HepG2 (cell line): ENCODE measurements around the gene RHBDF2. TPM values are rescaled to one million over a fixed set of nuclear protein-coding genes. Genes with fewer than 3 reads are reported as not detected.

Source experiments
- ATAC-seq: fragments of 200-7000 bp; cut with Tn5 transposase; 3 replicates; pipeline ENCODE4 v1.9.1; 2020; ENCODE audit warnings: mild to moderate bottlenecking, moderate library complexity
- BruUV-seq: library from RNA; stranded (reverse); fragments of 400-500 nt; replicated peaks from 2 replicates; lab custom pipeline; 2021; lab: Mats Ljungman, UMichigan
- CTCF ChIA-PET: fragments of 300-600 bp; formaldehyde crosslinking; extraction: SDS; loops from one replicate; lab custom pipeline; 2021; ENCODE audit warnings: low total read pairs, inconsistent platforms, low intra/inter-chr PET ratio; lab: Yijun Ruan, JAX
- POLR2A ChIA-PET: fragments of 350-600 bp; sonication (Branson Sonifier 250); formaldehyde crosslinking; loops from one replicate; lab custom pipeline; 2020; ENCODE audit warnings: antibody characterized with exemption, inconsistent platforms; lab: Yijun Ruan, JAX
- DNase-seq: peaks from one replicate; pipeline ENCODE4 v3.0.0-alpha.2; 2015; ENCODE audit warnings: low spot score
- FAIRE-seq: peaks from 3 replicates; lab custom pipeline; 2011; peaks lifted over from hg19 to GRCh38; lab: Jason Lieb, UNC
- H2AFZ ChIP-seq: one replicate; pipeline ENCODE4 v1.6.1; 2011; ENCODE audit warnings: low read length, inconsistent platforms
- H3K27ac ChIP-seq: fragments of 300-600 bp; 3 replicates; pipeline ENCODE4 v1.8.0; 2011; ENCODE audit warnings: mixed run types, mild to moderate bottlenecking, mixed read lengths, low read length, inconsistent platforms; ENCODE audit not compliant: insufficient read depth; ENCODE audit errors: extremely low read length
- H3K27me3 ChIP-seq, 2 experiments: fragments of 200-600 bp in 1 of 2; 2 replicates in 1 of 2; 3 replicates in 1 of 2; pipeline versions ENCODE4 v1.6.0 to v1.8.0; 2011; ENCODE audit warnings: low read length in 2 of 2, mild to moderate bottlenecking in 2 of 2, moderate library complexity in 2 of 2, inconsistent platforms in 1 of 2; ENCODE audit not compliant: insufficient read depth in 2 of 2, control insufficient read depth in 1 of 2
- H3K36me3 ChIP-seq, 2 experiments: fragments of 200-600 bp in 1 of 2; replicated peaks in 1 of 2; 2 replicates in 1 of 2; 3 replicates in 1 of 2; pipeline versions ENCODE4 v1.5.1 to v1.8.0; 2011; ENCODE audit warnings: low read length in 2 of 2, inconsistent platforms in 1 of 2; ENCODE audit not compliant: insufficient read depth in 2 of 2, control insufficient read depth in 1 of 2
- H3K4me1 ChIP-seq: 2 replicates; pipeline ENCODE4 v1.5.1; 2012; ENCODE audit warnings: low read length, inconsistent platforms; ENCODE audit not compliant: insufficient read depth
- H3K4me2 ChIP-seq: 2 replicates; pipeline ENCODE4 v1.6.0; 2011; ENCODE audit warnings: low read depth, low read length, inconsistent platforms
- H3K4me3 ChIP-seq, 3 experiments: fragments of 200-600 bp in 1 of 3; sonication (generic), shearing (Covaris generic) in 1 of 3; replicated peaks in 1 of 3; 2 replicates each; pipeline ENCODE4 v1.5.1; 2011 to 2016; ENCODE audit warnings: low read length in 3 of 3, inconsistent platforms in 2 of 3, low read depth in 2 of 3, mild to moderate bottlenecking in 2 of 3, control low read depth in 1 of 3, mixed read lengths in 1 of 3; ENCODE audit not compliant: insufficient read depth in 1 of 3
- H3K79me2 ChIP-seq: one replicate; pipeline ENCODE4 v1.6.1; 2011; ENCODE audit warnings: low read length, inconsistent platforms; ENCODE audit not compliant: insufficient read depth
- H3K9ac ChIP-seq: 2 replicates; pipeline ENCODE4 v1.6.0; 2011; ENCODE audit warnings: mild to moderate bottlenecking, low read depth, low read length, inconsistent platforms; ENCODE audit not compliant: insufficient read depth
- H3K9me3 ChIP-seq: 2 replicates; pipeline ENCODE4 v1.5.1; 2012; ENCODE audit warnings: mild to moderate bottlenecking, low read length
- H4K20me1 ChIP-seq: 2 replicates; pipeline ENCODE4 v1.6.0; 2011; ENCODE audit warnings: inconsistent platforms, mild to moderate bottlenecking, low read length, moderate library complexity; ENCODE audit not compliant: insufficient read depth
- ATF2 ChIP-seq: sonication (generic); formaldehyde crosslinking; IDR thresholded peaks from 2 replicates; pipeline ENCODE4 v1.4.0; 2020; ENCODE audit warnings: missing genetic modification reagents
- HMGA1 ChIP-seq: sonication (generic); formaldehyde crosslinking; conservative IDR thresholded peaks from 2 replicates; pipeline ENCODE4 v1.4.0; 2020; ENCODE audit warnings: missing genetic modification reagents
- HNF1A ChIP-seq, 2 experiments: sonication (generic) in 1 of 2; formaldehyde crosslinking in 1 of 2; IDR thresholded peaks; 2 replicates each; pipeline versions ENCODE4 v1.4.0 to v1.6.1; 2016 to 2020; ENCODE audit warnings: borderline replicate concordance in 1 of 2, low read depth in 1 of 2, mild to moderate bottlenecking in 1 of 2, missing genetic modification reagents in 1 of 2
- RERE ChIP-seq: IDR thresholded peaks from 2 replicates; pipeline ENCODE4 v1.6.1; 2016; ENCODE audit warnings: low read depth, missing genetic modification reagents, missing compliant biosample characterization
- THAP8 ChIP-seq: sonication (generic); formaldehyde crosslinking; IDR thresholded peaks from 2 replicates; pipeline ENCODE4 v1.5.1; 2020; ENCODE audit warnings: missing genetic modification reagents, mild to moderate bottlenecking, borderline replicate concordance
- ZBTB4 ChIP-seq: sonication (generic); formaldehyde crosslinking; IDR thresholded peaks from 2 replicates; pipeline ENCODE4 v1.4.0; 2020; ENCODE audit warnings: missing genetic modification reagents, mild to moderate bottlenecking, borderline replicate concordance
- ZFP36L1 ChIP-seq: sonication (generic); formaldehyde crosslinking; IDR thresholded peaks from 2 replicates; pipeline ENCODE4 v1.8.0; 2022; ENCODE audit warnings: mild to moderate bottlenecking, missing genetic modification reagents, moderate library complexity
- WGBS: methylation state at CpG from one replicate; pipeline ENCODE4 v1.1.6; 2017; ENCODE audit warnings: low lambda C conversion rate; 5-methylcytosine and 5-hydroxymethylcytosine counted together
- in situ Hi-C: cut with HindIII; loops from 2 replicates; pipeline ENCODE4 v1.10.0; 2017; ENCODE audit warnings: low pct_unique_long_range_greater_than_20kb; ENCODE audit not compliant: extremely low pct_ligation_motif_present
- intact Hi-C: fragments of 100-400 bp; cut with micrococcal nuclease; formaldehyde crosslinking; loops from one replicate; pipeline ENCODE4 v1.10.0; 2022; ENCODE audit not compliant: unreplicated experiment
- polyA plus RNA-seq, 8 experiments: library from polyadenylated mRNA; depleted of rRNA in 3 of 8; stranded (reverse) in 7 of 8; unstranded in 1 of 8; fragments of >200 nt; fragmentation: Illumina TruSeq in 4 of 8; extraction: Trizol in 4 of 8; gene quantifications; 2 replicates each; pipeline versions ENCODE4 v1.2.1 to v1.2.3, GENCODE V29; 2011 to 2016; ENCODE audit warnings: low read depth in 4 of 8, missing spikeins in 1 of 8, mixed read lengths in 1 of 8; ENCODE audit not compliant: insufficient read depth in 1 of 8
- total RNA-seq, 5 experiments: library from RNA; depleted of rRNA; stranded (reverse); fragments of >200 nt; fragmentation: Illumina TruSeq; extraction: Trizol; gene quantifications; 2 replicates each; pipeline ENCODE4 v1.2.3, GENCODE V29; 2016; ENCODE audit warnings: low read depth in 1 of 5

Gene RHBDF2
- total and polyA plus RNA-seq, 2 of the 13 experiments (the other 11 are each of a cell fraction or from before 2014, with no cell fraction given): 7.8 to 24.2 TPM

- DNase-seq: no peak
- CTCF ChIA-PET: no interaction called here
- no peak for FAIRE-seq
- H3K79me2 ChIP-seq: no peaks in the 10 kb centered on the region
- POLR2A ChIA-PET: interaction anchor here (0.6 to 12.2 kb wide), 3 partner anchors 7 to 26 kb away, joined by 3 to 252 read pairs (median 9); partner anchors contain the start of gene RHBDF2
- BruUV-seq: no TSS peak
- H3K9me3 ChIP-seq: no peaks in the 10 kb centered on the region
- in situ Hi-C loops: no loop called here
- peaks cover 53% of the 10 kb centered on the region for H3K4me1 ChIP-seq
- H3K27ac ChIP-seq: no peak overlapping the region
- H3K4me3 ChIP-seq: no peak overlapping the region
- H3K4me2 ChIP-seq: no peak overlapping the region
- H4K20me1 ChIP-seq: no peaks in the 10 kb centered on the region; the same call in 1 of the 2 replicates
- no peak for ATAC-seq
- no peaks in the 10 kb centered on the region for H3K27me3 ChIP-seq
- 80% methylated on average over 11 of the region's 11 CpGs for WGBS
- H3K9ac ChIP-seq: no peak overlapping the region
- 0 out of 5 replicates have a peak, but pooled peaks cover 0 to 3% of the 10 kb centered on the region in 2 experiments for H3K36me3 ChIP-seq
- intact Hi-C loops: no loop called here
- no peak overlapping the region for H2AFZ ChIP-seq
- TF ChIP-seq HNF1A (IDR thresholded peaks at IDR 0.05; ENCODE audit: low read depth): no peak
- TF ChIP-seq HNF1A (CRISPR knock-in tag; IDR thresholded peaks at IDR 0.05; ENCODE audit: borderline replicate concordance): no peak
- no peak for TF ChIP-seq RERE (CRISPR knock-in tag)
- TF ChIP-seq ZBTB4 (CRISPR knock-in tag): no peak
- TF ChIP-seq ZFP36L1: no peak
- TF ChIP-seq THAP8: no peak
- no peak for TF ChIP-seq HMGA1 (CRISPR knock-in tag)
- no peak for TF ChIP-seq ATF2 (CRISPR knock-in tag)
Observed at GRCh38 chr17:76485569-76485968, 15.7 kb downstream of the RHBDF2 start.
